ENCODE measurements around the gene ZNF862.

- no peak for TF ChIP-seq CTCF (IDR thresholded peaks at IDR 0.05; ENCODE audit: low read depth, low read length)
- no peak for TF ChIP-seq POLR2A (IDR thresholded peaks at IDR 0.05; ENCODE audit: extremely low read depth, insufficient read length)
Measured at GRCh38 chr7:149878523-149878921, 40.3 kb downstream of the ZNF862 start.
